Cardiac atrium fibroblast (primary cell): Measurements from ENCODE around the gene UGT2B11. TPM values are rescaled to one million over a fixed set of nuclear protein-coding genes. Genes with fewer than 3 reads are reported as not detected.

Experiments
- total RNA-seq: library from RNA; depleted of rRNA; stranded (reverse); fragments of >200 nt; gene quantifications from 2 replicates; pipeline ENCODE4 v1.2.3, GENCODE V29; 2015

The UGT2B11 gene
- total RNA-seq = not detected in 2 replicates

GRCh38 chr4:69214716-69215115 is at the start of gene UGT2B11:
UGT2B11 (minus strand) TSS chr4:69214748; CDS start chr4:69214722, 26 bp downstream.

Other genes with a start within 250 kb of the UGT2B11 start
- gene UGT2B7, start 118.3 kb downstream of the UGT2B11 start, total RNA-seq = not detected in 2 replicates
- not detected in 2 replicates for gene UGT2B28, start 65.7 kb upstream of the UGT2B11 start, total RNA-seq